ENCODE measurements around the gene TMOD1. TPM values are rescaled to one million over a fixed set of nuclear protein-coding genes. Genes with fewer than 3 reads are reported as not detected.

TMOD1 gene
- total RNA-seq, 4 donors from 2014 or later: 30.0 to 47.0 (median 36.0) TPM

- WGBS, 2 donors: 95 to 100% methylated on average over 1 of the region's 1 CpG
- no peak for TF ChIP-seq POLR2A (IDR thresholded peaks at IDR 0.05)
- TF ChIP-seq EP300 (IDR thresholded peaks at IDR 0.05): no peak
- TF ChIP-seq CTCF (IDR thresholded peaks at IDR 0.05): no peak
- Histone ChIP-seq H3K36me3 (peaks cover 0 to 57% (median 0%) of the 10 kb centered on the region in 3 donors), H3K27ac (no peak overlapping the region), H3K27me3 (no peaks in the 10 kb centered on the region), H3K4me3 (no peak overlapping the region), H3K4me1 (peaks cover 0 to 22% (median 0%) of the 10 kb centered on the region in 4 donors), H3K9me3 (no peaks in the 10 kb centered on the region)
- no peak for DNase-seq (ENCODE audit: low spot score in 2 of 2)
Observed at GRCh38 chr9:97623946-97624345, 122.5 kb downstream of the TMOD1 start.

- 52 to 65% methylated on average over 3 of the region's 3 CpGs for WGBS, 2 donors
- no peak overlapping the region for H3K27ac ChIP-seq
- H3K27me3 ChIP-seq: no peaks in the 10 kb centered on the region
- peaks cover 0 to 49% (median 0%) of the 10 kb centered on the region in 3 donors for H3K36me3 ChIP-seq
- TF ChIP-seq CTCF (IDR thresholded peaks at IDR 0.05) (no peak), EP300 (IDR thresholded peaks at IDR 0.05) (no peak), POLR2A (IDR thresholded peaks at IDR 0.05) (no peak)
- H3K9me3 ChIP-seq: no peaks in the 10 kb centered on the region
- no peak for DNase-seq (ENCODE audit: low spot score in 2 of 2)
- no peak overlapping the region for H3K4me3 ChIP-seq
- H3K4me1 ChIP-seq: peaks cover 0 to 36% (median 0%) of the 10 kb centered on the region in 4 donors
Observed at GRCh38 chr9:97625620-97626019, 124.2 kb downstream of the TMOD1 start.

- no peak for DNase-seq (ENCODE audit: low spot score in 2 of 2)
- Histone ChIP-seq H3K4me3 (no peak overlapping the region), H3K36me3 (peaks cover 0 to 29% (median 0%) of the 10 kb centered on the region in 3 donors), H3K27ac (peak overlapping the region in 2 of 4 donors; percentile 14 to 38), H3K27me3 (no peaks in the 10 kb centered on the region), H3K9me3 (no peaks in the 10 kb centered on the region), H3K4me1 (peaks cover 0 to 53% (median 11%) of the 10 kb centered on the region in 4 donors)
- 41 to 44% methylated on average over 5 of the region's 5 CpGs for WGBS, 2 donors
- no peak for TF ChIP-seq CTCF (IDR thresholded peaks at IDR 0.05)
- no peak for TF ChIP-seq POLR2A (IDR thresholded peaks at IDR 0.05)
- no peak for TF ChIP-seq EP300 (IDR thresholded peaks at IDR 0.05)
Observed at GRCh38 chr9:97627624-97628023, 126.2 kb downstream of the TMOD1 start.

- whole genome bisulfite sequencing, 2 donors: 77% methylated on average over 3 of the region's 3 CpGs
- H3K4me1 ChIP-seq: peaks cover 0 to 53% (median 11%) of the 10 kb centered on the region in 4 donors
Observed at GRCh38 chr9:97628668-97629067, 127.2 kb downstream of the TMOD1 start.

GRCh38 chr9:97629156-97629555 is 127.7 kb downstream of the TMOD1 start:
- no peak for TF ChIP-seq POLR2A (IDR thresholded peaks at IDR 0.05)
- TF ChIP-seq EP300 (IDR thresholded peaks at IDR 0.05): no peak
- no peak for TF ChIP-seq CTCF (IDR thresholded peaks at IDR 0.05)
- H3K27ac ChIP-seq: no peak overlapping the region
- H3K27me3 ChIP-seq: no peaks in the 10 kb centered on the region
- DNase-seq (ENCODE audit: low spot score in 2 of 2): no peak
- H3K9me3 ChIP-seq: no peaks in the 10 kb centered on the region
- peaks cover 0 to 53% (median 12%) of the 10 kb centered on the region in 4 donors for H3K4me1 ChIP-seq
- H3K36me3 ChIP-seq: peaks cover 0 to 16% (median 0%) of the 10 kb centered on the region in 3 donors
- H3K4me3 ChIP-seq: no peak overlapping the region

More at GRCh38 chr9:97628668-97629067, 127.2 kb downstream of the TMOD1 start:
- Histone ChIP-seq H3K9me3 (no peaks in the 10 kb centered on the region), H3K27me3 (no peaks in the 10 kb centered on the region), H3K36me3 (peaks cover 0 to 21% (median 0%) of the 10 kb centered on the region in 3 donors), H3K4me3 (no peak overlapping the region), H3K27ac (no peak overlapping the region)
- DNase-seq (ENCODE audit: low spot score in 2 of 2): no peak
- TF ChIP-seq CTCF (IDR thresholded peaks at IDR 0.05): no peak
- no peak for TF ChIP-seq POLR2A (IDR thresholded peaks at IDR 0.05)
- TF ChIP-seq EP300 (IDR thresholded peaks at IDR 0.05): no peak
